Endothelial cell of umbilical vein (primary cell): ENCODE data around the gene VRK1. TPM values are rescaled to one million over a fixed set of nuclear protein-coding genes. Genes with fewer than 3 reads are reported as not detected.
"Not testable (repeated sequence)": the region's sequence is repeated elsewhere in the genome, so short reads cannot be mapped to it uniquely, and the experiment has no call there.

Source experiments
- BruUV-seq: library from RNA; stranded (reverse); fragments of 400-500 nt; replicated peaks from 2 replicates; lab custom pipeline; 2021; lab: Mats Ljungman, UMichigan
- CTCF ChIA-PET: fragments of 300-600, 350-600 bp; sonication (Branson Sonifier 250); formaldehyde crosslinking; loops from one replicate; lab custom pipeline; 2021; ENCODE audit warnings: antibody characterized with exemption, inconsistent platforms; lab: Charles Lee
- POLR2A ChIA-PET: fragments of 300-600, 350-600 bp; sonication (Branson Sonifier 250); formaldehyde crosslinking; loops from one replicate; lab custom pipeline; 2021; ENCODE audit warnings: antibody characterized with exemption, inconsistent platforms; lab: Charles Lee
- DNase-seq: peaks from one replicate; pipeline ENCODE4 v3.0.0-alpha.2; 2011; ENCODE audit warnings: low read depth, low spot score
- FAIRE-seq: peaks from 2 replicates; lab custom pipeline; 2011; peaks lifted over from hg19 to GRCh38; lab: Jason Lieb, UNC
- H2AFZ ChIP-seq: 2 replicates; pipeline ENCODE4 v1.6.0; 2012; ENCODE audit warnings: low read depth, low read length, control low read depth, inconsistent platforms
- H3K27ac ChIP-seq: 2 replicates; pipeline ENCODE4 v1.5.1; 2011; ENCODE audit warnings: low read depth, mild to moderate bottlenecking, control low read depth, low read length, moderate library complexity; ENCODE audit not compliant: insufficient read depth
- H3K27me3 ChIP-seq, 2 experiments: 2 replicates each; pipeline versions ENCODE4 v1.6.0 to v1.6.1; 2011; ENCODE audit warnings: low read length in 2 of 2, mixed read lengths in 1 of 2; ENCODE audit not compliant: control insufficient read depth in 2 of 2, insufficient read depth in 2 of 2
- H3K36me3 ChIP-seq, 2 experiments: 2 replicates in 1 of 2; 3 replicates in 1 of 2; pipeline ENCODE4 v1.5.1; 2011; ENCODE audit warnings: low read length in 2 of 2, mild to moderate bottlenecking in 1 of 2, moderate library complexity in 1 of 2; ENCODE audit not compliant: control insufficient read depth in 2 of 2, insufficient read depth in 2 of 2; ENCODE audit errors: extremely low read depth in 1 of 2
- H3K4me1 ChIP-seq: 3 replicates; pipeline ENCODE4 v1.5.1; 2011; ENCODE audit warnings: mild to moderate bottlenecking, low read length; ENCODE audit not compliant: control insufficient read depth, insufficient read depth; ENCODE audit errors: extremely low read depth
- H3K4me2 ChIP-seq: 2 replicates; pipeline ENCODE4 v1.6.1; 2011; ENCODE audit warnings: low read length, control low read depth, mixed read lengths; ENCODE audit not compliant: insufficient read depth
- H3K4me3 ChIP-seq, 3 experiments: fragments of 200-600 bp in 1 of 3; sonication (generic), shearing (Covaris generic) in 1 of 3; replicated peaks in 1 of 3; 2 replicates each; pipeline ENCODE4 v1.5.1; 2011 to 2016; ENCODE audit warnings: control low read depth in 3 of 3, low read length in 3 of 3, mild to moderate bottlenecking in 2 of 3, inconsistent platforms in 1 of 3, low read depth in 1 of 3, moderate library complexity in 1 of 3; ENCODE audit not compliant: insufficient read depth in 1 of 3
- H3K79me2 ChIP-seq: 2 replicates; pipeline ENCODE4 v1.6.0; 2012; ENCODE audit warnings: low read length, inconsistent platforms; ENCODE audit not compliant: control insufficient read depth, insufficient read depth
- H3K9ac ChIP-seq: replicated peaks from 2 replicates; pipeline ENCODE3; 2011; ENCODE audit warnings: low read length, control low read depth; ENCODE audit not compliant: insufficient read depth; ENCODE audit errors: extremely low read depth
- H3K9me1 ChIP-seq: replicated peaks from 3 replicates; pipeline ENCODE4 v1.6.0; 2011; ENCODE audit warnings: mild to moderate bottlenecking, low read length; ENCODE audit not compliant: control insufficient read depth, insufficient read depth; ENCODE audit errors: extremely low read depth
- H3K9me3 ChIP-seq: replicated peaks from 2 replicates; pipeline ENCODE4 v1.5.1; 2012; ENCODE audit warnings: low read length, inconsistent platforms; ENCODE audit not compliant: control insufficient read depth, insufficient read depth
- H4K20me1 ChIP-seq: replicated peaks from 2 replicates; pipeline ENCODE3; 2011; ENCODE audit warnings: mild to moderate bottlenecking, low read length; ENCODE audit not compliant: control insufficient read depth, insufficient read depth; ENCODE audit errors: extremely low read depth
- CTCF ChIP-seq, 2 donors: IDR thresholded peaks; 1 replicate in 1 of 2; 2 replicates in 1 of 2; pipeline ENCODE4 v1.5.1; 2011; ENCODE audit warnings: low read length in 2 of 2, mild to moderate bottlenecking in 2 of 2, moderate library complexity in 2 of 2, control low read depth in 1 of 2, inconsistent platforms in 1 of 2, low read depth in 1 of 2; ENCODE audit not compliant: insufficient read depth in 1 of 2; ENCODE audit errors: extremely low read depth in 1 of 2
- EZH2 ChIP-seq: IDR thresholded peaks from 2 replicates; pipeline ENCODE4 v1.6.1; 2012; ENCODE audit warnings: borderline replicate concordance, low read depth, mild to moderate bottlenecking, moderate library complexity, low read length, inconsistent platforms; ENCODE audit not compliant: severe bottlenecking
- FOS ChIP-seq: IDR thresholded peaks from 2 replicates; pipeline ENCODE4 v1.6.1; 2011; ENCODE audit warnings: mild to moderate bottlenecking, low read length, moderate library complexity, borderline replicate concordance; ENCODE audit not compliant: insufficient read depth
- GATA2 ChIP-seq: IDR thresholded peaks from 2 replicates; pipeline ENCODE4 v1.7.0; 2011; ENCODE audit warnings: low read depth, mild to moderate bottlenecking, moderate library complexity, mixed read lengths, low read length; ENCODE audit not compliant: insufficient read length, insufficient read depth
- JUN ChIP-seq: IDR thresholded peaks from 2 replicates; pipeline ENCODE4 v1.6.1; 2011; ENCODE audit warnings: borderline replicate concordance, low read depth; ENCODE audit not compliant: insufficient read length, insufficient read depth
- MAX ChIP-seq: IDR thresholded peaks from 2 replicates; pipeline ENCODE4 v1.6.1; 2011; ENCODE audit not compliant: insufficient read depth, insufficient read length
- MYC ChIP-seq: IDR thresholded peaks from one replicate; pipeline ENCODE4 v1.6.1; 2011; ENCODE audit warnings: mild to moderate bottlenecking, low read depth, low read length
- POLR2A ChIP-seq: IDR thresholded peaks from 2 replicates; pipeline ENCODE4 v1.6.1; 2012; ENCODE audit warnings: low read depth, mild to moderate bottlenecking, control low read depth, low read length
- POLR2AphosphoS5 ChIP-seq: IDR thresholded peaks from 2 replicates; pipeline ENCODE4 v1.6.1; 2012; ENCODE audit warnings: low read depth, mild to moderate bottlenecking, control low read depth, low read length, moderate library complexity; ENCODE audit not compliant: insufficient read depth
- dilution Hi-C: fragments of 300-500 bp; cut with MboI; formaldehyde crosslinking; loops from one replicate; pipeline ENCODE4 v1.15.0; 2019; ENCODE audit warnings: low sequenced_read_pairs; ENCODE audit not compliant: extremely low pct_ligation_motif_present
- intact Hi-C: fragments of 100-400 bp; cut with micrococcal nuclease; formaldehyde crosslinking; loops from one replicate; pipeline ENCODE4 v1.10.0; 2022
- polyA plus RNA-seq, 4 experiments: library from polyadenylated mRNA; depleted of rRNA in 3 of 4; stranded (reverse) in 3 of 4; unstranded in 1 of 4; fragments of >200 nt; gene quantifications; 2 replicates each; pipeline versions ENCODE4 v1.2.1 to v1.2.3, GENCODE V29; 2011 to 2012; ENCODE audit warnings: missing spikeins in 1 of 4
- total RNA-seq: library from RNA; stranded (reverse); gene quantifications from 2 replicates; pipeline ENCODE4 v1.2.3, GENCODE V29; 2021

VRK1 gene
- total and polyA plus RNA-seq, 2 donors (not counting 3 experiments of a cell fraction or from before 2014, with no cell fraction given), result 7.1 to 31.7 TPM

- H3K9me1 ChIP-seq, result no peaks in the 10 kb centered on the region
- H3K36me3 ChIP-seq, result no peaks in the 10 kb centered on the region
- intact Hi-C loops, result no loop called here
- H3K27me3 ChIP-seq, result no peaks in the 10 kb centered on the region
- H4K20me1 ChIP-seq, result no peaks in the 10 kb centered on the region
- H3K9me3 ChIP-seq, result no peaks in the 10 kb centered on the region
- no peak overlapping the region for H3K4me2 ChIP-seq
- POLR2A ChIA-PET, result no interaction called here
- no peak overlapping the region for H3K27ac ChIP-seq
- BruUV-seq, result no TSS peak
- FAIRE-seq, result no peak
- DNase-seq, result no peak
- peaks cover 2% of the 10 kb centered on the region for H3K4me1 ChIP-seq
- dilution Hi-C loops, result no loop called here
- H3K4me3 ChIP-seq, result no peak overlapping the region
- TF ChIP-seq GATA2 (no peak), MAX (no peak), POLR2A (no peak), MYC (no peak), CTCF (IDR thresholded peaks at IDR 0.05; ENCODE audit: extremely low read depth in 1 of 2, insufficient read depth in 1 of 2, low read depth in 1 of 2, low read length in 2 of 2) (no peak), POLR2AphosphoS5 (no peak), JUN (no peak), EZH2 (no peak), FOS (no peak)
- CTCF ChIA-PET, result interaction anchor here (0.6 to 1.2 kb wide), 3 partner anchors 8 to 33 kb away, joined by 3 read pairs; no protein-coding TSS in a partner anchor
- no peak overlapping the region for H2AFZ ChIP-seq
- H3K79me2 ChIP-seq, result no peaks in the 10 kb centered on the region
- no peak overlapping the region for H3K9ac ChIP-seq
Measured at GRCh38 chr14:96764012-96764411, 33.2 kb upstream of the VRK1 start.

GRCh38 chr14:96765205-96765604, 32.0 kb upstream of the VRK1 start:
- H4K20me1 ChIP-seq, POLR2A ChIA-PET, H3K36me3 ChIP-seq, FAIRE-seq, dilution Hi-C loops, BruUV-seq, H3K4me3 ChIP-seq, intact Hi-C loops, H3K27ac ChIP-seq, DNase-seq, H2AFZ ChIP-seq, CTCF ChIA-PET, H3K4me1 ChIP-seq, H3K9ac ChIP-seq, H3K9me3 ChIP-seq, H3K27me3 ChIP-seq, H3K9me1 ChIP-seq, H3K79me2 ChIP-seq, H3K4me2 ChIP-seq: not testable (repeated sequence)
